ENCODE measurements around the gene OTC. TPM values are rescaled to one million over a fixed set of nuclear protein-coding genes. Genes with fewer than 3 reads are reported as not detected.

OTC gene
- total and polyA plus RNA-seq, 2 donors (not counting 1 experiment from before 2014, with no cell fraction given), result not detected

- no peaks in the 10 kb centered on the region for H4K20me1 ChIP-seq (ENCODE audit: control insufficient read depth, insufficient read depth, low read length, poor library complexity, severe bottlenecking)
- Mint-ChIP-seq H3K27ac (no peak overlapping the region), H3K4me3 (no peak overlapping the region), H3K4me1 (no peaks in the 10 kb centered on the region), H3K9me3 (ENCODE audit: insufficient read depth) (no peaks in the 10 kb centered on the region), H3K27me3 (peaks cover 9% of the 10 kb centered on the region)
- H3K4me2 ChIP-seq (replicated peaks; ENCODE audit: low read depth, low read length, poor library complexity, severe bottlenecking), result no peak overlapping the region
- no peak for DNase-seq
- CTCF ChIA-PET, result no interaction called here
- WGBS (ENCODE audit: insufficient coverage), result 100% methylated on average over 1 of the region's 1 CpG
- ATAC-seq (ENCODE audit: low read depth), result no peak
- H3K36me3 ChIP-seq (replicated peaks in 1 of 2; ENCODE audit: control extremely low read depth in 1 of 2, control insufficient read depth in 1 of 2, extremely low read depth in 1 of 2, insufficient read depth in 2 of 2, low read length in 1 of 2), result no peaks in the 10 kb centered on the region
- no peaks in the 10 kb centered on the region for H3K9me3 ChIP-seq (ENCODE audit: control extremely low read depth in 1 of 3, control insufficient read depth in 2 of 3, insufficient read depth in 1 of 3, low read length in 2 of 3)
- no peak overlapping the region for H2AFZ ChIP-seq (ENCODE audit: insufficient read depth, low read depth, low read length, poor library complexity, severe bottlenecking)
- intact Hi-C loops (cut with micrococcal nuclease), result no loop called here
- H3K79me2 ChIP-seq (ENCODE audit: control insufficient read depth, insufficient read depth, low read length), result no peaks in the 10 kb centered on the region
- H3K4me1 ChIP-seq (ENCODE audit: control insufficient read depth in 2 of 2, insufficient read depth in 2 of 2, low read length in 2 of 2), result no peaks in the 10 kb centered on the region
- no peak overlapping the region for H3K4me3 ChIP-seq (ENCODE audit: control extremely low read depth in 1 of 5, extremely low read depth in 1 of 5, insufficient read depth in 1 of 5, low read depth in 2 of 5, low read length in 4 of 5)
- no peaks in the 10 kb centered on the region for H3K27me3 ChIP-seq (replicated peaks in 1 of 4; ENCODE audit: control extremely low read depth in 1 of 4, control insufficient read depth in 3 of 4, insufficient read depth in 4 of 4, low read length in 3 of 4)
- TF ChIP-seq EZH2 (IDR thresholded peaks at IDR 0.05; ENCODE audit: borderline replicate concordance, insufficient read depth, low read depth, low read length, poor library complexity, severe bottlenecking) (no peak), CTCF (IDR thresholded peaks at IDR 0.05) (no peak)
- POLR2A ChIA-PET, result no interaction called here
- H3K9ac ChIP-seq (ENCODE audit: low read length), result no peak overlapping the region
- H3K27ac ChIP-seq (ENCODE audit: low read length in 2 of 2), result no peak overlapping the region
Observed at GRCh38 chrX:38435130-38435529, 82.7 kb downstream of the OTC start.

GRCh38 chrX:38437093-38437492 lies 84.7 kb downstream of the OTC start:
- H3K4me3 Mint-ChIP-seq, result no peak overlapping the region
- no peak overlapping the region for H3K27ac ChIP-seq (ENCODE audit: low read length in 2 of 2)
- H2AFZ ChIP-seq (ENCODE audit: insufficient read depth, low read depth, low read length, poor library complexity, severe bottlenecking), result no peak overlapping the region
- H3K9me3 Mint-ChIP-seq (ENCODE audit: insufficient read depth), result no peaks in the 10 kb centered on the region
- 83% methylated on average over 1 of the region's 2 CpGs for WGBS (ENCODE audit: insufficient coverage)
- H3K4me1 Mint-ChIP-seq, result no peaks in the 10 kb centered on the region
- no peaks in the 10 kb centered on the region for H4K20me1 ChIP-seq (ENCODE audit: control insufficient read depth, insufficient read depth, low read length, poor library complexity, severe bottlenecking)
- ChIA-PET POLR2A (no interaction called here), CTCF (no interaction called here)
- H3K9me3 ChIP-seq (ENCODE audit: control extremely low read depth in 1 of 3, control insufficient read depth in 2 of 3, insufficient read depth in 1 of 3, low read length in 2 of 3), result no peaks in the 10 kb centered on the region
- no peaks in the 10 kb centered on the region for H3K4me1 ChIP-seq (ENCODE audit: control insufficient read depth in 2 of 2, insufficient read depth in 2 of 2, low read length in 2 of 2)
- no peaks in the 10 kb centered on the region for H3K79me2 ChIP-seq (ENCODE audit: control insufficient read depth, insufficient read depth, low read length)
- no peak overlapping the region for H3K4me3 ChIP-seq (ENCODE audit: control extremely low read depth in 1 of 5, extremely low read depth in 1 of 5, insufficient read depth in 1 of 5, low read depth in 2 of 5, low read length in 4 of 5)
- no peak overlapping the region for H3K9ac ChIP-seq (ENCODE audit: low read length)
- H3K27me3 ChIP-seq (replicated peaks in 1 of 4; ENCODE audit: control extremely low read depth in 1 of 4, control insufficient read depth in 3 of 4, insufficient read depth in 4 of 4, low read length in 3 of 4), result no peaks in the 10 kb centered on the region
- H3K4me2 ChIP-seq (replicated peaks; ENCODE audit: low read depth, low read length, poor library complexity, severe bottlenecking), result no peak overlapping the region
- no peaks in the 10 kb centered on the region for H3K36me3 ChIP-seq (replicated peaks in 1 of 2; ENCODE audit: control extremely low read depth in 1 of 2, control insufficient read depth in 1 of 2, extremely low read depth in 1 of 2, insufficient read depth in 2 of 2, low read length in 1 of 2)
- H3K27me3 Mint-ChIP-seq, result peaks cover 6% of the 10 kb centered on the region
- no peak for TF ChIP-seq CTCF (IDR thresholded peaks at IDR 0.05)
- TF ChIP-seq EZH2 (IDR thresholded peaks at IDR 0.05; ENCODE audit: borderline replicate concordance, insufficient read depth, low read depth, low read length, poor library complexity, severe bottlenecking), result no peak
- intact Hi-C loops (cut with micrococcal nuclease), result no loop called here
- H3K27ac Mint-ChIP-seq, result no peak overlapping the region
- no peak for DNase-seq
- ATAC-seq (ENCODE audit: low read depth), result no peak

All from B cell (primary cell).